MV-4-11 (cell line): Measurements from ENCODE around the gene RIF1.

Experiments used
- DNase-seq: peaks from one replicate; lab custom pipeline; 2025; lab: John Stamatoyannopoulos, UW

The RIF1 gene

GRCh38 chr2:151520976-151521375 is 111.3 kb downstream of the RIF1 start:
- DNase-seq, result no peak

GRCh38 chr2:151522556-151522955 is 112.9 kb downstream of the RIF1 start:
- DNase-seq, result no peak

- no peak for DNase-seq
Measured at GRCh38 chr2:151523850-151524249, 114.1 kb downstream of the RIF1 start.

- DNase-seq, result no peak
Measured at GRCh38 chr2:151525821-151526373, 116.2 kb downstream of the RIF1 start.

GRCh38 chr2:151526572-151527090 is 116.9 kb downstream of the RIF1 start:
- no peak for DNase-seq
